Panc1 (cell line): Measurements from ENCODE around the gene PFKL. TPM values are rescaled to one million over a fixed set of nuclear protein-coding genes. Genes with fewer than 3 reads are reported as not detected.

Source experiments
- ATAC-seq: fragments of 200-7000 bp; cut with Tn5 transposase; 2 replicates; pipeline ENCODE4 v1.9.1; 2020; ENCODE audit warnings: mild to moderate bottlenecking, moderate library complexity
- BruUV-seq: library from RNA; stranded (reverse); fragments of 400-500 nt; replicated peaks from 2 replicates; lab custom pipeline; 2021; lab: Mats Ljungman, UMichigan
- CTCF ChIA-PET: fragments of 300-600 bp; sonication (Branson Sonifier 250); formaldehyde crosslinking; loops from one replicate; lab custom pipeline; 2022; ENCODE audit warnings: antibody characterized with exemption; lab: Charles Lee
- POLR2A ChIA-PET: fragments of 300-600 bp; sonication (Branson Sonifier 250); formaldehyde crosslinking; loops from one replicate; lab custom pipeline; 2022; ENCODE audit warnings: antibody characterized with exemption; lab: Charles Lee
- DNase-seq: peaks from one replicate; pipeline ENCODE4 v3.0.0-alpha.2; 2010; ENCODE audit warnings: low read depth, low spot score
- H3K27ac ChIP-seq: 2 replicates; pipeline ENCODE4 v1.5.1; 2011; ENCODE audit warnings: mild to moderate bottlenecking, low read length, inconsistent platforms
- H3K27me3 ChIP-seq: fragments of 200-500 bp; sonication (Bioruptor generic); 2 replicates; pipeline ENCODE4 v1.6.0; 2014; ENCODE audit warnings: low read length, inconsistent platforms; ENCODE audit not compliant: control insufficient read depth, insufficient read depth
- H3K36me3 ChIP-seq: fragments of 200-500 bp; sonication (Bioruptor generic); 2 replicates; pipeline ENCODE4 v1.5.1; 2014; ENCODE audit warnings: inconsistent platforms, mild to moderate bottlenecking, low read length, moderate library complexity; ENCODE audit not compliant: control insufficient read depth, insufficient read depth
- H3K4me1 ChIP-seq: 2 replicates; pipeline ENCODE4 v1.5.1; 2011; ENCODE audit warnings: inconsistent platforms, mild to moderate bottlenecking, low read length, moderate library complexity; ENCODE audit not compliant: control insufficient read depth, insufficient read depth
- H3K4me3 ChIP-seq, 2 experiments: 2 replicates each; pipeline ENCODE4 v1.5.1; 2011 to 2012; ENCODE audit warnings: low read depth in 2 of 2, low read length in 2 of 2, mild to moderate bottlenecking in 2 of 2, inconsistent platforms in 1 of 2, moderate library complexity in 1 of 2
- H3K9me3 ChIP-seq: fragments of 200-500 bp; sonication (Bioruptor generic); 2 replicates; pipeline ENCODE4 v1.5.1; 2014; ENCODE audit warnings: low read depth, mild to moderate bottlenecking, inconsistent platforms, low read length, moderate library complexity; ENCODE audit not compliant: control insufficient read depth, insufficient read depth
- CTCF ChIP-seq: fragments of 450-650 bp; IDR thresholded peaks from 2 replicates; pipeline ENCODE4 v1.5.1; 2017; ENCODE audit warnings: mild to moderate bottlenecking
- POLR2AphosphoS5 ChIP-seq: IDR thresholded peaks from 2 replicates; pipeline ENCODE4 v1.6.1; 2012; ENCODE audit warnings: mild to moderate bottlenecking, low read depth, low read length, moderate library complexity
- REST ChIP-seq, 2 experiments: IDR thresholded peaks; 2 replicates each; pipeline ENCODE4 v1.6.1; 2011 to 2012; ENCODE audit warnings: low read depth in 2 of 2, control low read depth in 1 of 2, low read length in 1 of 2, mild to moderate bottlenecking in 1 of 2, moderate library complexity in 1 of 2; ENCODE audit not compliant: insufficient read depth in 1 of 2
- SIN3A ChIP-seq: IDR thresholded peaks from 2 replicates; pipeline ENCODE4 v1.6.1; 2012; ENCODE audit warnings: low read depth, mild to moderate bottlenecking, low read length, moderate library complexity, borderline replicate concordance; ENCODE audit not compliant: insufficient read depth
- TCF7L2 ChIP-seq: IDR thresholded peaks from 2 replicates; pipeline ENCODE4 v1.6.1; 2011; ENCODE audit warnings: mild to moderate bottlenecking, low read depth, low read length, inconsistent platforms
- in situ Hi-C: cut with HindIII; loops from 2 replicates; pipeline ENCODE4 v1.10.0; 2016; ENCODE audit warnings: low sequenced_read_pairs, low pct_unique_long_range_greater_than_20kb
- intact Hi-C: fragments of 100-400 bp; cut with micrococcal nuclease; formaldehyde crosslinking; loops from one replicate; pipeline ENCODE4 v1.10.0; 2022; ENCODE audit not compliant: unreplicated experiment
- total RNA-seq: library from RNA; stranded (reverse); gene quantifications from one replicate; pipeline ENCODE4 v1.2.1, GENCODE V29; 2021; ENCODE audit not compliant: unreplicated experiment

PFKL gene
- total RNA-seq, 1 experiment from 2014 or later, result 70.1 TPM

GRCh38 chr21:44291936-44292811, 7.7 kb upstream of the PFKL start:
- no peak for ATAC-seq
- Histone ChIP-seq H3K4me3 (no peak overlapping the region), H3K9me3 (no peaks in the 10 kb centered on the region), H3K36me3 (no peaks in the 10 kb centered on the region), H3K27ac (no peak overlapping the region), H3K4me1 (peaks cover 14% of the 10 kb centered on the region), H3K27me3 (no peaks in the 10 kb centered on the region)
- in situ Hi-C loops (no loop called here), intact Hi-C loops (no loop called here)
- no peak for DNase-seq
- CTCF ChIA-PET, result no interaction called here
- no peak for TF ChIP-seq TCF7L2
- TF ChIP-seq POLR2AphosphoS5, result no peak
- no peak for TF ChIP-seq CTCF
- no peak for TF ChIP-seq SIN3A
- no peak for TF ChIP-seq REST (IDR thresholded peaks at IDR 0.05; ENCODE audit: insufficient read depth in 1 of 2, low read depth in 2 of 2, low read length in 1 of 2)
- no TSS peak for BruUV-seq
- POLR2A ChIA-PET, result no interaction called here

- Histone ChIP-seq H3K4me3 (no peak overlapping the region), H3K9me3 (no peaks in the 10 kb centered on the region), H3K27me3 (no peaks in the 10 kb centered on the region), H3K36me3 (no peaks in the 10 kb centered on the region), H3K4me1 (peaks cover 14% of the 10 kb centered on the region), H3K27ac (no peak overlapping the region)
- intact Hi-C loops, result no loop called here
- in situ Hi-C loops, result no loop called here
- ChIA-PET POLR2A (no interaction called here), CTCF (no interaction called here)
- no TSS peak for BruUV-seq
- ATAC-seq (no peak), DNase-seq (no peak)
- TF ChIP-seq SIN3A (no peak), REST (IDR thresholded peaks at IDR 0.05; ENCODE audit: insufficient read depth in 1 of 2, low read depth in 2 of 2, low read length in 1 of 2) (no peak), TCF7L2 (no peak), CTCF (no peak), POLR2AphosphoS5 (no peak)
Measured at GRCh38 chr21:44292812-44293195, 7.0 kb upstream of the PFKL start.
